Effector memory CD4-positive, alpha-beta T cell (primary cell): ENCODE results near the gene NHEJ1.
A peak's percentile ranks its signal among the peaks of the same experiment; 100 is the strongest.

Source experiments
- DNase-seq, 3 donors: peaks; one replicate each; pipeline ENCODE4 v3.0.0-alpha.2; 2020
- H3K27ac ChIP-seq: 2 replicates; pipeline ENCODE4 v1.7.0; 2013; ENCODE audit warnings: mild to moderate bottlenecking, low read length, moderate library complexity; ENCODE audit not compliant: insufficient read depth, poor library complexity, severe bottlenecking
- H3K27me3 ChIP-seq: replicated peaks from 2 replicates; pipeline ENCODE4 v1.7.0; 2013; ENCODE audit warnings: mild to moderate bottlenecking, low read length; ENCODE audit not compliant: insufficient read depth, control insufficient read depth, poor library complexity, severe bottlenecking
- H3K36me3 ChIP-seq: 2 replicates; pipeline ENCODE4 v1.7.0; 2013; ENCODE audit warnings: mild to moderate bottlenecking, low read length, moderate library complexity; ENCODE audit not compliant: control insufficient read depth, insufficient read depth
- H3K4me1 ChIP-seq: 2 replicates; pipeline ENCODE4 v1.7.0; 2013; ENCODE audit warnings: low read length, mild to moderate bottlenecking; ENCODE audit not compliant: control insufficient read depth, insufficient read depth, poor library complexity, severe bottlenecking
- H3K4me3 ChIP-seq: 2 replicates; pipeline ENCODE4 v1.7.0; 2013; ENCODE audit warnings: low read length, low read depth, mild to moderate bottlenecking; ENCODE audit not compliant: insufficient read depth, poor library complexity, severe bottlenecking
- H3K9me3 ChIP-seq: 2 replicates; pipeline ENCODE4 v1.7.0; 2013; ENCODE audit warnings: mild to moderate bottlenecking, low read length, moderate library complexity; ENCODE audit not compliant: control insufficient read depth

Gene NHEJ1

GRCh38 chr2:219042750-219043149, 117.9 kb downstream of the NHEJ1 start:
- Histone ChIP-seq H3K9me3 (no peaks in the 10 kb centered on the region), H3K4me1 (peaks cover 4% of the 10 kb centered on the region), H3K27ac (no peak overlapping the region), H3K36me3 (no peaks in the 10 kb centered on the region), H3K27me3 (peaks cover 25% of the 10 kb centered on the region), H3K4me3 (no peak overlapping the region)
- no peak for DNase-seq

GRCh38 chr2:219042157-219042556, 118.5 kb downstream of the NHEJ1 start:
- Histone ChIP-seq H3K27me3 (peaks cover 25% of the 10 kb centered on the region), H3K4me3 (no peak overlapping the region), H3K9me3 (no peaks in the 10 kb centered on the region), H3K4me1 (peaks cover 4% of the 10 kb centered on the region), H3K27ac (no peak overlapping the region), H3K36me3 (no peaks in the 10 kb centered on the region)
- DNase-seq: no peak

DNA sequence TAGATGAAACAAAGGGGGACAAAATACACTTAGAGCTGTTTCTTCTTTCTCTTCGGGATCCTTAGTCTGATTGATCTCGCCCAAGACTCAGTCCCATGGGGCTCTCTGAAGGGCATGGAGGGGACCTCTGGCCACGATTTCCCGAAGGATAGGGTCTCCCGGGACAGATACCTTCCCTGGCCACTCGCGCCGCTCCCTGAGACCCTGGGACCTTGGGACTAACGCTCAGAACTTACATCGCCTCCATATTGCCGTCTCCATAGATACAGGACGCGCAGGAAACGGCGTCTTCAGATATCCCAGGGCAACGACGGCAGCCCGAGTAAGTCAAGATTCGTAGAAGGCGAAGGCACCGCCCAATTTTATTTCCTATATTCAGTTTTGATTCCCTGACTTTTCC, 119.4 kb downstream of the NHEJ1 start, which contains the start of gene CFAP65:
Gene CFAP65, minus strand, starts transcription at position 265 of the 400 bp plus-strand sequence. CDS start 2,468 bp downstream, outside the sequence.
- no peak for DNase-seq
- H3K4me3 ChIP-seq: peak within 1 kb of the TSS; percentile 28
- peaks cover 4% of the 10 kb centered on the region for H3K4me1 ChIP-seq
- H3K9me3 ChIP-seq: no peaks in the 10 kb centered on the region
- H3K36me3 ChIP-seq: no peaks in the 10 kb centered on the region
- no peak within 1 kb of the TSS for H3K27ac ChIP-seq
- peaks cover 25% of the 10 kb centered on the region for H3K27me3 ChIP-seq

DNA sequence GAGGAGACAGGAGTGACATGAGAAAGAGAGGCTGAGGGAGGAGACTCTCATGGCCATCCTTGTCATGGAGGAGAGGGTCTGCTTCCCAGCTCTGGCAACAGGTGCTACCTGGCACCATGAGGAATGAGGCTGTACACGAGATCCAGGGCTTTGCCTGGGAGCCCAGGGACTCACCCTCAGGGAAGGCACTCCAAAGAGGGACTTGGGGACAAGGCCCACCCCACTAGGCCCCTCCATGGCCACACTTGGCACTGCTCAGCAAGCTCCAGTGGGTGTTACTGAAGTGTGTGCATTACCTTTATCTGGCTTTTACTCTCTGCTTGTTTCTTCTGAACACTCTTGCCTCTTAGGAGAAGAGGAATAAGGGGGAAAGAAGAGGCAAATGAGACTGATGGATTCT, 122.0 kb downstream of the NHEJ1 start:
- Histone ChIP-seq H3K4me3 (no peak overlapping the region), H3K36me3 (no peaks in the 10 kb centered on the region), H3K27me3 (peaks cover 25% of the 10 kb centered on the region), H3K27ac (no peak overlapping the region), H3K9me3 (no peaks in the 10 kb centered on the region), H3K4me1 (peaks cover 4% of the 10 kb centered on the region)
- DNase-seq: no peak

- Histone ChIP-seq H3K9me3 (no peaks in the 10 kb centered on the region), H3K27ac (no peak overlapping the region), H3K4me3 (no peak overlapping the region), H3K4me1 (peaks cover 4% of the 10 kb centered on the region), H3K27me3 (peaks cover 22% of the 10 kb centered on the region), H3K36me3 (no peaks in the 10 kb centered on the region)
- no peak for DNase-seq
Measured at GRCh38 chr2:219037783-219038499, 122.7 kb downstream of the NHEJ1 start.

DNA sequence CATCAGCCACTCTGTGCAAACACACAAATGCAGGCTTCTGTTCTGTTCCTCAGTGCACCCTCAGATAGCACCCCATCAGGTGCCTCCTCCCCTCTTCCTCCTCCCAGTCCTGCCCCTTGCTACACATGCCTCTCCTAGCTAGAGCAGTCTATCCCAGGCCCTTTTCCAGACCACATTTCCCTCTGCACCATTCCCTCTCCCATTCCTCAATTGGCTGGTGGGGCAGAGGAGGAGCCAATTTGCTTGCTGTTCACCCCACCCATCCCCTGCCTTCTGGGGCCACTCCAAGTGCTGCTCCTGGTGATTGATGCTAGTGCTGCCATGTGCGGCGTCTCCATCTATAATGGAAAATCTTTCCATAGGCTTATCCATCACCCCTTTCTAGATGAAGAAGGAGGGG, 124.7 kb downstream of the NHEJ1 start:
- no peak for DNase-seq
- H3K27me3 ChIP-seq: peaks cover 8% of the 10 kb centered on the region
- H3K9me3 ChIP-seq: no peaks in the 10 kb centered on the region

GRCh38 chr2:219034823-219035222, 125.8 kb downstream of the NHEJ1 start:
- H3K9me3 ChIP-seq: no peaks in the 10 kb centered on the region
- H3K36me3 ChIP-seq: no peaks in the 10 kb centered on the region
- no peaks in the 10 kb centered on the region for H3K27me3 ChIP-seq
- H3K4me3 ChIP-seq: no peak overlapping the region
- DNase-seq: no peak
- no peak overlapping the region for H3K27ac ChIP-seq
- no peaks in the 10 kb centered on the region for H3K4me1 ChIP-seq

More for the DNA sequence above, 124.7 kb downstream of the NHEJ1 start:
- H3K4me3 ChIP-seq: no peak overlapping the region
- no peak overlapping the region for H3K27ac ChIP-seq
- H3K36me3 ChIP-seq: no peaks in the 10 kb centered on the region
- peaks cover 2% of the 10 kb centered on the region for H3K4me1 ChIP-seq

- no peaks in the 10 kb centered on the region for H3K27me3 ChIP-seq
- no peaks in the 10 kb centered on the region for H3K4me1 ChIP-seq
- no peak for DNase-seq
- H3K27ac ChIP-seq: no peak overlapping the region
- no peaks in the 10 kb centered on the region for H3K36me3 ChIP-seq
- H3K9me3 ChIP-seq: no peaks in the 10 kb centered on the region
- H3K4me3 ChIP-seq: no peak overlapping the region
Measured at GRCh38 chr2:219032051-219032745, 128.4 kb downstream of the NHEJ1 start.

GRCh38 chr2:219031005-219031738, 129.4 kb downstream of the NHEJ1 start:
- no peaks in the 10 kb centered on the region for H3K4me1 ChIP-seq
- H3K9me3 ChIP-seq: no peaks in the 10 kb centered on the region
- no peak overlapping the region for H3K27ac ChIP-seq
- H3K27me3 ChIP-seq: no peaks in the 10 kb centered on the region
- H3K36me3 ChIP-seq: no peaks in the 10 kb centered on the region
- no peak for DNase-seq
- H3K4me3 ChIP-seq: no peak overlapping the region
